Upper lobe of right lung (tissue), 1 donor: Measurements from ENCODE around the gene TCF7L1. TPM values are rescaled to one million over a fixed set of nuclear protein-coding genes. Genes with fewer than 3 reads are reported as not detected.

ENCODE experiments used
- ATAC-seq: fragments of 200-7000 bp; cut with Tn5 transposase; one replicate; pipeline ENCODE4 v1.9.1; 2020; ENCODE audit warnings: mild to moderate bottlenecking, moderate library complexity
- DNase-seq: peaks from one replicate; pipeline ENCODE4 v3.0.0-alpha.2; 2020
- H3K27ac ChIP-seq: fragments of 200-600 bp; one replicate; pipeline ENCODE4 v1.8.0; 2022
- H3K27me3 ChIP-seq: fragments of 200-600 bp; one replicate; pipeline ENCODE4 v1.8.0; 2022; ENCODE audit warnings: mild to moderate bottlenecking
- H3K36me3 ChIP-seq: fragments of 200-600 bp; one replicate; pipeline ENCODE4 v1.8.0; 2022
- H3K4me1 ChIP-seq: fragments of 200-600 bp; one replicate; pipeline ENCODE4 v1.8.0; 2022
- H3K4me3 ChIP-seq: fragments of 200-600 bp; one replicate; pipeline ENCODE4 v1.8.0; 2022; ENCODE audit warnings: mild to moderate bottlenecking
- H3K9me3 ChIP-seq: fragments of 200-600 bp; one replicate; pipeline ENCODE4 v1.8.0; 2022
- CTCF ChIP-seq: fragments of 200-600 bp; IDR thresholded peaks from one replicate; pipeline ENCODE4 v1.8.0; 2022; ENCODE audit warnings: antibody characterized with exemption
- intact Hi-C: fragments of 100-400 bp; cut with DNase I; formaldehyde crosslinking; loops from one replicate; pipeline ENCODE4 v1.11.0; 2022
- total RNA-seq: library from RNA; stranded (reverse); fragmentation: NEBNext Ultra II Directional; extraction: Animal tissue kit (Norgen Biotek cat#: 25700); gene quantifications from one replicate; pipeline ENCODE4 v1.2.1, GENCODE V29; 2021
- donor health status: DM: no; HTN: yes; CAD: no; lungs with severe emphysema.

TCF7L1 gene
- total RNA-seq, 1 donor from 2014 or later = 21.1 TPM

GRCh38 chr2:85132397-85132796, 795 bp upstream of the TCF7L1 start:
- no peak for DNase-seq
- intact Hi-C loops = loop anchor here (5.0 kb wide), 1 partner anchor 155 kb away; no protein-coding TSS in a partner anchor
- Histone ChIP-seq H3K9me3 (no peaks in the 10 kb centered on the region), H3K27me3 (peaks cover 4% of the 10 kb centered on the region), H3K36me3 (no peaks in the 10 kb centered on the region), H3K4me1 (peaks cover 7% of the 10 kb centered on the region), H3K4me3 (peak overlapping the region; percentile 64), H3K27ac (peak overlapping the region; percentile 24)
- no peak for ATAC-seq
- TF ChIP-seq CTCF = no peak

- Histone ChIP-seq H3K4me3 (peak overlapping the region; percentile 82), H3K9me3 (no peaks in the 10 kb centered on the region), H3K4me1 (peaks cover 11% of the 10 kb centered on the region), H3K27me3 (peaks cover 4% of the 10 kb centered on the region), H3K36me3 (no peaks in the 10 kb centered on the region), H3K27ac (peak overlapping the region; percentile 72)
- TF ChIP-seq CTCF = no peak
- ATAC-seq (peak; percentile 5), DNase-seq (peak; percentile 79)
- intact Hi-C loops = loop anchor here (5.0 kb wide), 1 partner anchor 153 kb away; no protein-coding TSS in a partner anchor
Observed at GRCh38 chr2:85133751-85134254, 611 bp downstream of the TCF7L1 start.

- intact Hi-C loops = loop anchor here (5.0 kb wide), 1 partner anchor 153 kb away; no protein-coding TSS in a partner anchor
- peaks cover 11% of the 10 kb centered on the region for H3K4me1 ChIP-seq
Observed at GRCh38 chr2:85134255-85134895, 1.2 kb downstream of the TCF7L1 start.

GRCh38 chr2:85134896-85135659, 1.9 kb downstream of the TCF7L1 start:
- peak overlapping the region; percentile 72 for H3K27ac ChIP-seq
- no peaks in the 10 kb centered on the region for H3K36me3 ChIP-seq
- H3K4me3 ChIP-seq = peak overlapping the region; percentile 82
- H3K4me1 ChIP-seq = peaks cover 11% of the 10 kb centered on the region
- ATAC-seq (no peak), DNase-seq (peak; percentile 67)
- H3K27me3 ChIP-seq = peaks cover 4% of the 10 kb centered on the region
- intact Hi-C loops = loop anchor here (5.0 kb wide), 1 partner anchor 152 kb away; no protein-coding TSS in a partner anchor
- no peak for TF ChIP-seq CTCF
- H3K9me3 ChIP-seq = no peaks in the 10 kb centered on the region

More at GRCh38 chr2:85134255-85134895, 1.2 kb downstream of the TCF7L1 start:
- Histone ChIP-seq H3K9me3 (no peaks in the 10 kb centered on the region), H3K36me3 (no peaks in the 10 kb centered on the region), H3K27ac (peak overlapping the region; percentile 72), H3K27me3 (peaks cover 4% of the 10 kb centered on the region), H3K4me3 (peak overlapping the region; percentile 82)
- TF ChIP-seq CTCF = no peak
- ATAC-seq (peak; percentile 32), DNase-seq (peak; percentile 79)

- H3K4me3 ChIP-seq = peak overlapping the region; percentile 82
- intact Hi-C loops = no loop called here
- DNase-seq (no peak), ATAC-seq (no peak)
- peaks cover 4% of the 10 kb centered on the region for H3K27me3 ChIP-seq
- TF ChIP-seq CTCF = no peak
- no peaks in the 10 kb centered on the region for H3K9me3 ChIP-seq
- no peaks in the 10 kb centered on the region for H3K36me3 ChIP-seq
- H3K4me1 ChIP-seq = peaks cover 11% of the 10 kb centered on the region
- no peak overlapping the region for H3K27ac ChIP-seq
Observed at GRCh38 chr2:85135660-85135914, 2.4 kb downstream of the TCF7L1 start.
